Stomach (tissue), 9 donors: ENCODE data around the gene DMXL1. TPM values are rescaled to one million over a fixed set of nuclear protein-coding genes. Genes with fewer than 3 reads are reported as not detected.
"Not testable (repeated sequence)": the region's sequence is repeated elsewhere in the genome, so short reads cannot be mapped to it uniquely, and the experiment has no call there.

Experiments
- DNase-seq, 2 donors: peaks; one replicate each; pipeline versions ENCODE4 v3.0.0 to v3.0.0-alpha.2; 2013 to 2019
- H3K27ac ChIP-seq, 5 donors: fragments of 200-600 bp in 4 of 5; sonication (generic) in 4 of 5; one replicate each; pipeline ENCODE4 v1.5.1; 2013 to 2019; ENCODE audit warnings: mild to moderate bottlenecking in 1 of 5, moderate library complexity in 1 of 5
- H3K27me3 ChIP-seq, 3 donors: fragments of 200-600 bp; sonication (generic); one replicate each; pipeline ENCODE4 v1.5.1; 2017 to 2019; ENCODE audit warnings: mixed run types in 1 of 3
- H3K36me3 ChIP-seq, 4 donors: fragments of 200-600 bp; sonication (generic); 1 replicate in 3 of 4; 2 replicates in 1 of 4; pipeline ENCODE4 v1.5.1; 2016 to 2019
- H3K4me1 ChIP-seq, 4 donors: fragments of 200-600 bp; sonication (generic); one replicate each; pipeline ENCODE4 v1.5.1; 2016 to 2019
- H3K4me3 ChIP-seq, 4 donors: fragments of 200-600 bp; sonication (generic) in 3 of 4; one replicate each; pipeline ENCODE4 v1.5.1; 2016 to 2019; ENCODE audit warnings: mild to moderate bottlenecking in 1 of 4
- H3K9me3 ChIP-seq, 4 donors: fragments of 200-600 bp; sonication (generic); one replicate each; pipeline ENCODE4 v1.5.1; 2016 to 2019
- CTCF ChIP-seq, 7 experiments: fragments of 450-650 bp in 4 of 7; fragments of 200-600 bp in 3 of 7; sonication (generic) in 3 of 7; IDR thresholded peaks; one replicate each; pipeline ENCODE4 v1.5.1; 2016 to 2019; ENCODE audit warnings: antibody characterized with exemption in 7 of 7, control low read depth in 2 of 7, mild to moderate bottlenecking in 1 of 7
- EP300 ChIP-seq: sonication (generic); formaldehyde crosslinking; IDR thresholded peaks from one replicate; pipeline ENCODE4 v1.6.1; 2017; ENCODE audit warnings: antibody characterized with exemption
- POLR2A ChIP-seq, 4 donors: fragments of 450-650 bp; IDR thresholded peaks; one replicate each; pipeline ENCODE4 v1.6.1; 2016; ENCODE audit warnings: antibody characterized with exemption in 4 of 4, control low read depth in 2 of 4, mild to moderate bottlenecking in 1 of 4, moderate library complexity in 1 of 4
- POLR2AphosphoS5 ChIP-seq, 3 donors: sonication (generic); formaldehyde crosslinking; IDR thresholded peaks; one replicate each; pipeline ENCODE4 v1.6.1; 2016; ENCODE audit warnings: antibody characterized with exemption in 3 of 3
- WGBS, 5 donors: extraction: QIAGEN DNeasy Blood & Tissue Kit in 3 of 5; methylation state at CpG; one replicate each; pipeline versions ENCODE4 v1.1.5 to v1.1.7; 2013 to 2018; 5-methylcytosine and 5-hydroxymethylcytosine counted together
- intact Hi-C: fragments of 100-400 bp; cut with DNase I; formaldehyde crosslinking; loops from one replicate; pipeline ENCODE4 v1.15.1; 2023; ENCODE audit warnings: low total_unique reads
- polyA plus RNA-seq, 3 donors: library from polyadenylated mRNA; stranded (reverse); fragments of 200-250 nt; gene quantifications; one replicate each; pipeline ENCODE4 v1.2.3, GENCODE V29; 2013
- total RNA-seq, 5 donors: library from RNA; depleted of rRNA; stranded (reverse); fragments of >200 nt; gene quantifications; one replicate each; pipeline versions ENCODE4 v1.1.0 to v1.2.3, GENCODE V29; 2014 to 2016
- donor health status: healthy with polysubstance abuse.
- donor health status: Bipolar disorder and iron deficiency.
- donor health status: healthy.

Gene DMXL1
- total and polyA plus RNA-seq, 8 donors: 6.0 to 164 (median 86.0) TPM

GRCh38 chr5:119221330-119221729, 150.4 kb downstream of the DMXL1 start:
- Histone ChIP-seq H3K4me3 (no peak overlapping the region), H3K4me1 (no peaks in the 10 kb centered on the region), H3K27ac (no peak overlapping the region), H3K9me3 (no peaks in the 10 kb centered on the region), H3K27me3 (no peaks in the 10 kb centered on the region), H3K36me3 (peaks cover 0 to 59% (median 50%) of the 10 kb centered on the region in 4 donors)
- no peak for TF ChIP-seq CTCF (IDR thresholded peaks at IDR 0.05)
- TF ChIP-seq EP300: no peak
- no peak for TF ChIP-seq POLR2AphosphoS5 (IDR thresholded peaks at IDR 0.05)
- no peak for TF ChIP-seq POLR2A (IDR thresholded peaks at IDR 0.05)
- no peak for DNase-seq
- intact Hi-C loops: no loop called here

GRCh38 chr5:119229950-119230349, 159.1 kb downstream of the DMXL1 start:
- intact Hi-C loops: no loop called here
- Histone ChIP-seq H3K4me3 (no peak overlapping the region), H3K4me1 (no peaks in the 10 kb centered on the region), H3K36me3 (peaks cover 0 to 48% (median 31%) of the 10 kb centered on the region in 4 donors), H3K27ac (no peak overlapping the region), H3K9me3 (no peaks in the 10 kb centered on the region), H3K27me3 (no peaks in the 10 kb centered on the region)
- DNase-seq: no peak
- no peak for TF ChIP-seq EP300

- intact Hi-C loops: no loop called here
- DNase-seq: no peak
- Histone ChIP-seq H3K27me3 (no peaks in the 10 kb centered on the region), H3K27ac (no peak overlapping the region), H3K9me3 (no peaks in the 10 kb centered on the region), H3K4me1 (no peaks in the 10 kb centered on the region), H3K36me3 (peaks cover 0 to 52% (median 44%) of the 10 kb centered on the region in 4 donors), H3K4me3 (no peak overlapping the region)
- 88 to 95% (median 92%) methylated on average over 6 of the region's 6 CpGs for WGBS, 5 donors
- TF ChIP-seq CTCF (IDR thresholded peaks at IDR 0.05): no peak
- no peak for TF ChIP-seq POLR2A (IDR thresholded peaks at IDR 0.05)
- TF ChIP-seq POLR2AphosphoS5 (IDR thresholded peaks at IDR 0.05): no peak
- no peak for TF ChIP-seq EP300
These were observed 167.6 kb downstream of the DMXL1 start for GRCh38 chr5:119238265-119239118.

GRCh38 chr5:119239119-119239417, 168.2 kb downstream of the DMXL1 start:
- Histone ChIP-seq H3K9me3 (no peaks in the 10 kb centered on the region), H3K27me3 (no peaks in the 10 kb centered on the region), H3K4me1 (no peaks in the 10 kb centered on the region), H3K27ac (no peak overlapping the region), H3K4me3 (no peak overlapping the region), H3K36me3 (peaks cover 0 to 49% (median 42%) of the 10 kb centered on the region in 4 donors)
- no peak for DNase-seq
- no peak for TF ChIP-seq CTCF (IDR thresholded peaks at IDR 0.05)
- no peak for TF ChIP-seq POLR2AphosphoS5 (IDR thresholded peaks at IDR 0.05)
- no peak for TF ChIP-seq EP300
- no peak for TF ChIP-seq POLR2A (IDR thresholded peaks at IDR 0.05)
- intact Hi-C loops: no loop called here

GRCh38 chr5:119239826-119240225, 168.9 kb downstream of the DMXL1 start:
- intact Hi-C loops, H3K4me3 ChIP-seq, DNase-seq, H3K9me3 ChIP-seq, H3K27me3 ChIP-seq, H3K27ac ChIP-seq, H3K4me1 ChIP-seq: not testable (repeated sequence)
- H3K36me3 ChIP-seq: peaks cover 0 to 47% (median 41%) of the 10 kb centered on the region in 4 donors
- WGBS, 5 donors: 91 to 96% (median 94%) methylated on average over 3 of the region's 3 CpGs
